ENCODE results near the gene RFX4.

RFX4 gene

GRCh38 chr12:106710143-106710893 lies 127.5 kb downstream of the RFX4 start:
- Histone ChIP-seq H3K9ac (ENCODE audit: low read depth, low read length, poor library complexity, severe bottlenecking) (no peak overlapping the region), H3K79me2 (ENCODE audit: insufficient read depth, low read length) (no peaks in the 10 kb centered on the region), H3K27me3 (ENCODE audit: insufficient read depth, low read length, poor library complexity, severe bottlenecking) (no peaks in the 10 kb centered on the region), H3K4me2 (ENCODE audit: low read depth, low read length, poor library complexity, severe bottlenecking) (no peak overlapping the region), H3K9me3 (ENCODE audit: insufficient read depth, low read depth, low read length) (no peaks in the 10 kb centered on the region), H3K4me1 (ENCODE audit: insufficient read depth, low read length, poor library complexity, severe bottlenecking) (no peaks in the 10 kb centered on the region), H2AFZ (ENCODE audit: low read length) (no peak overlapping the region), H3K36me3 (ENCODE audit: insufficient read depth, low read length) (no peaks in the 10 kb centered on the region), H3F3A (ENCODE audit: low read depth) (no peaks in the 10 kb centered on the region), H3K9me2 (replicated peaks; ENCODE audit: low read depth, low read length) (no peaks in the 10 kb centered on the region), H3K4me3 (ENCODE audit: low read length, poor library complexity, severe bottlenecking) (no peak overlapping the region), H4K20me1 (ENCODE audit: insufficient read depth, low read length, poor library complexity, severe bottlenecking) (no peaks in the 10 kb centered on the region)
- no peak for TF ChIP-seq CTCF (conservative IDR thresholded peaks at IDR 0.05; ENCODE audit: low read length)
- no peak for TF ChIP-seq EZH2phosphoT487 (IDR thresholded peaks at IDR 0.05; ENCODE audit: borderline replicate concordance)

GRCh38 chr12:106711316-106711715 lies 128.5 kb downstream of the RFX4 start:
- no peaks in the 10 kb centered on the region for H3F3A ChIP-seq (ENCODE audit: low read depth)
- no peak overlapping the region for H2AFZ ChIP-seq (ENCODE audit: low read length)
- TF ChIP-seq EZH2phosphoT487 (IDR thresholded peaks at IDR 0.05; ENCODE audit: borderline replicate concordance) (no peak), CTCF (conservative IDR thresholded peaks at IDR 0.05; ENCODE audit: low read length) (no peak)
- H4K20me1 ChIP-seq (ENCODE audit: insufficient read depth, low read length, poor library complexity, severe bottlenecking): no peaks in the 10 kb centered on the region
- H3K79me2 ChIP-seq (ENCODE audit: insufficient read depth, low read length): no peaks in the 10 kb centered on the region
- no peak overlapping the region for H3K4me2 ChIP-seq (ENCODE audit: low read depth, low read length, poor library complexity, severe bottlenecking)
- H3K9me3 ChIP-seq (ENCODE audit: insufficient read depth, low read depth, low read length): no peaks in the 10 kb centered on the region
- H3K9me2 ChIP-seq (replicated peaks; ENCODE audit: low read depth, low read length): no peaks in the 10 kb centered on the region
- H3K4me3 ChIP-seq (ENCODE audit: low read length, poor library complexity, severe bottlenecking): no peak overlapping the region
- H3K4me1 ChIP-seq (ENCODE audit: insufficient read depth, low read length, poor library complexity, severe bottlenecking): no peaks in the 10 kb centered on the region
- H3K9ac ChIP-seq (ENCODE audit: low read depth, low read length, poor library complexity, severe bottlenecking): no peak overlapping the region
- no peaks in the 10 kb centered on the region for H3K36me3 ChIP-seq (ENCODE audit: insufficient read depth, low read length)
- no peaks in the 10 kb centered on the region for H3K27me3 ChIP-seq (ENCODE audit: insufficient read depth, low read length, poor library complexity, severe bottlenecking)

GRCh38 chr12:106712768-106713167 lies 130.0 kb downstream of the RFX4 start:
- H2AFZ ChIP-seq (ENCODE audit: low read length): no peak overlapping the region
- no peak for TF ChIP-seq CTCF (conservative IDR thresholded peaks at IDR 0.05; ENCODE audit: low read length)
- TF ChIP-seq EZH2phosphoT487 (IDR thresholded peaks at IDR 0.05; ENCODE audit: borderline replicate concordance): no peak
- no peaks in the 10 kb centered on the region for H3K27me3 ChIP-seq (ENCODE audit: insufficient read depth, low read length, poor library complexity, severe bottlenecking)
- H3K4me2 ChIP-seq (ENCODE audit: low read depth, low read length, poor library complexity, severe bottlenecking): no peak overlapping the region
- no peaks in the 10 kb centered on the region for H3K4me1 ChIP-seq (ENCODE audit: insufficient read depth, low read length, poor library complexity, severe bottlenecking)
- no peaks in the 10 kb centered on the region for H3K36me3 ChIP-seq (ENCODE audit: insufficient read depth, low read length)
- no peaks in the 10 kb centered on the region for H3K9me2 ChIP-seq (replicated peaks; ENCODE audit: low read depth, low read length)
- no peak overlapping the region for H3K9ac ChIP-seq (ENCODE audit: low read depth, low read length, poor library complexity, severe bottlenecking)
- H3F3A ChIP-seq (ENCODE audit: low read depth): no peaks in the 10 kb centered on the region
- H4K20me1 ChIP-seq (ENCODE audit: insufficient read depth, low read length, poor library complexity, severe bottlenecking): no peaks in the 10 kb centered on the region
- no peaks in the 10 kb centered on the region for H3K79me2 ChIP-seq (ENCODE audit: insufficient read depth, low read length)
- no peak overlapping the region for H3K4me3 ChIP-seq (ENCODE audit: low read length, poor library complexity, severe bottlenecking)
- H3K9me3 ChIP-seq (ENCODE audit: insufficient read depth, low read depth, low read length): no peaks in the 10 kb centered on the region

Data from Loucy (cell line).